ENCODE measurements around the gene PTGIS. TPM values are rescaled to one million over a fixed set of nuclear protein-coding genes. Genes with fewer than 3 reads are reported as not detected.

PTGIS gene
- total and polyA plus RNA-seq, 2 experiments from 2014 or later = 2.1 to 7.8 TPM

DNA sequence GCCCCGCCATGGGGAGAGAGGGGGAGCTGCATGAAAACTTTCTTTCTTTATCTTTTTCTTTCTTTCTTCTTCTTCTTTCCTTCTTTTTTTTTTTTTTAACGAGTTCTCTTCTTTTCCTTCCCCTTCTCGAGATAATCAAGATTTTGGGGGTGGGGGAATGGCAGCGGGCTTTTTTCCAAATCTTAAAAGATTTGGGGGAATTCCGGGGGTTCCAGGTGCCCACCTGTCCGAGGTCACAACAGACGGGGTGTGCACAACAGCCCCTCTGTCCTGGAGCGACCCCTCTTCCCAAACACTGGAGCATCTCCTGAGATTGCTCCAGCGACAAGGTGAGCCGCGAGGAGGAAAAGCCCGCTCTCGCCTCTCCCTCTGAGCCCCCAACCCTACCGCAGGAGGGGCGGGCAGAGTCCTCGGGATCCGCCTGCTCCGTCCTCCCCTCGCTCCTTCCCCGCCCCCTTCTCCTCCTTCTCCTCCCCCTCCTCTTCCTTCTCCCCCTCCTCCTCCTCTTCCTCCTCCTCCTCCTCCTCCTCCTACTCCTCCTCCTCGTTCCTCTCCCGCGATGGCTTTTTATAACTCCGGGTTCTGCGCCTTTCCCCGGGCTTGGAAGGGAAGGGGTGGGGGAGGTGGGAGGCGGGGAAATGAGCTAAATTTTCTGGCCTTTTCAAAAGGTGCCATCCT, 84.8 kb downstream of the PTGIS start:
- Histone ChIP-seq H3K27me3 (peaks cover 52% of the 10 kb centered on the region), H3K4me3 (peak overlapping the region; percentile 19)

GRCh38 chr20:49482621-49483017, 85.3 kb downstream of the PTGIS start, which contains the start of gene KCNB1:
Gene KCNB1 (minus strand): TSS chr20:49482668. CDS start chr20:49482480, 188 bp downstream.
- Histone ChIP-seq H3K27ac (no peak within 1 kb of the TSS), H3K4me1 (ENCODE audit: low read depth) (peaks cover 3% of the 10 kb centered on the region), H3K36me3 (no peaks in the 10 kb centered on the region), H3K9me3 (ENCODE audit: low read depth) (no peaks in the 10 kb centered on the region), H3K27me3 (peaks cover 46% of the 10 kb centered on the region), H3K4me3 (peak within 1 kb of the TSS; percentile 19)
- DNase-seq (ENCODE audit: low read depth in 1 of 2, low spot score in 1 of 2) = peak; percentile 76 to 95
- TF ChIP-seq CTCF (IDR thresholded peaks at IDR 0.05; ENCODE audit: low read depth, low read length) = no peak

More for the DNA sequence above, 84.8 kb downstream of the PTGIS start:
- Histone ChIP-seq H3K27ac (no peak overlapping the region), H3K9me3 (ENCODE audit: low read depth) (no peaks in the 10 kb centered on the region), H3K36me3 (no peaks in the 10 kb centered on the region), H3K4me1 (ENCODE audit: low read depth) (peaks cover 3% of the 10 kb centered on the region)
- no peak for TF ChIP-seq CTCF (IDR thresholded peaks at IDR 0.05; ENCODE audit: low read depth, low read length)
- no peak for DNase-seq (ENCODE audit: low read depth in 1 of 2, low spot score in 1 of 2)

GRCh38 chr20:49482173-49482572, 85.8 kb downstream of the PTGIS start:
- Histone ChIP-seq H3K9me3 (ENCODE audit: low read depth) (no peaks in the 10 kb centered on the region), H3K4me1 (ENCODE audit: low read depth) (peaks cover 3% of the 10 kb centered on the region), H3K4me3 (no peak overlapping the region), H3K36me3 (no peaks in the 10 kb centered on the region), H3K27me3 (peaks cover 42% of the 10 kb centered on the region), H3K27ac (no peak overlapping the region)
- no peak for TF ChIP-seq CTCF (IDR thresholded peaks at IDR 0.05; ENCODE audit: low read depth, low read length)
- DNase-seq (ENCODE audit: low read depth in 1 of 2, low spot score in 1 of 2) = no peak

DNA sequence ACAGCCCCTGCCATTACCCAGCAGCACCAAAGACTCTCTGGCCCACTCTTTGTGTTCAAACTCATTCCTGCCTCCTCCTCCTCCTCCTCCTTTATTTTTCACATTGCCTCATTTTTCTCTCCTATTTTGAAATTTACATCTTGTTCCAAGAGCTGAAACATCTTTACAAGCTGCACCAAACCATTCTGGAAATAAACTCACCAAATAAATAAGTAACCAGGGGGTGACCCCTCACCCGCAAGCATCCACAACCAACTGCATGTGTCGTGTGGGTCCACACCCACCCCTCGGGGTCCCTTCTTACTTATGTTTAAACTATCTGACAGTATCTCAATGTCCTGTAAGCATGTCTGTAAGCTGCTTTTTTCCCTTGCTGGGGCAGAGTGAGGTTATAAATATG, 86.8 kb downstream of the PTGIS start:
- Histone ChIP-seq H3K36me3 (no peaks in the 10 kb centered on the region), H3K4me1 (ENCODE audit: low read depth) (peaks cover 3% of the 10 kb centered on the region), H3K9me3 (ENCODE audit: low read depth) (no peaks in the 10 kb centered on the region), H3K27ac (no peak overlapping the region), H3K27me3 (peaks cover 31% of the 10 kb centered on the region), H3K4me3 (no peak overlapping the region)
- no peak for DNase-seq (ENCODE audit: low read depth in 1 of 2, low spot score in 1 of 2)
- TF ChIP-seq CTCF (IDR thresholded peaks at IDR 0.05; ENCODE audit: low read depth, low read length) = no peak

DNA sequence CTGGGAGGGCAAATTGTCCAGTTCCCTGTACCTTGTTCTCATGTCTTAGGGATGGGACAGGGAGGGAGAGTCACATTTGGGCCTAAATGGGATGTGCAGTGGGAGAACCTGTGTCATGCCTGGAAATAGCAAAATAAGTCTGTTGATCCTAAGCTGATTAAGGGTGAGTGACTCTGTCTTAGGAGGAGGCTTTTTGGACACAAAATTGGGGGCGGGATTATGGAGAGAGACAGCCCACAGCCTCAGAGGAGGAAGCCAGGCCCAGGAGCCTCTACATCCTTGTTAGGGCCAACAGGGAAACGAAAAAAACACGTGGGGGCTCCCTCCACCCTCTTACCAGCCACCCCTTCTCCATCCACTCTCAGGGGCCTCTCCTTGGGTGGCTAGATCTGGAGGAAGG, 87.7 kb downstream of the PTGIS start:
- Histone ChIP-seq H3K4me1 (ENCODE audit: low read depth) (peaks cover 3% of the 10 kb centered on the region), H3K27ac (no peak overlapping the region), H3K27me3 (peaks cover 24% of the 10 kb centered on the region), H3K9me3 (ENCODE audit: low read depth) (no peaks in the 10 kb centered on the region), H3K36me3 (no peaks in the 10 kb centered on the region), H3K4me3 (no peak overlapping the region)
- no peak for DNase-seq (ENCODE audit: low read depth in 1 of 2, low spot score in 1 of 2)
- no peak for TF ChIP-seq CTCF (IDR thresholded peaks at IDR 0.05; ENCODE audit: low read depth, low read length)
